H9 (cell line): ENCODE results near the gene TPBG. TPM values are rescaled to one million over a fixed set of nuclear protein-coding genes. Genes with fewer than 3 reads are reported as not detected.
A peak's percentile ranks its signal among the peaks of the same experiment; 100 is the strongest.

Experiments used
- DNase-seq: peaks from one replicate; pipeline ENCODE4 v3.0.0-alpha.2; 2017
- H2AFZ ChIP-seq: one replicate; pipeline ENCODE4 v1.6.1; 2013; ENCODE audit warnings: mild to moderate bottlenecking, low read length, control low read depth, moderate library complexity
- H2AK5ac ChIP-seq: 2 replicates; pipeline ENCODE4 v1.6.1; 2013; ENCODE audit warnings: low read length, control low read depth, mixed read lengths; ENCODE audit not compliant: insufficient read length
- H2BK120ac ChIP-seq: one replicate; pipeline ENCODE4 v1.6.1; 2013; ENCODE audit warnings: low read depth, mild to moderate bottlenecking, low read length, control low read depth, inconsistent platforms; ENCODE audit not compliant: poor library complexity, severe bottlenecking
- H2BK12ac ChIP-seq: 2 replicates; pipeline ENCODE4 v1.6.1; 2013; ENCODE audit warnings: low read length, control low read depth, mixed read lengths, low read depth; ENCODE audit not compliant: insufficient read length
- H2BK15ac ChIP-seq: 2 replicates; pipeline ENCODE4 v1.6.1; 2013; ENCODE audit warnings: low read depth, low read length, control low read depth
- H2BK20ac ChIP-seq: one replicate; pipeline ENCODE4 v1.6.1; 2013; ENCODE audit warnings: low read depth, mild to moderate bottlenecking, low read length, control low read depth, inconsistent platforms; ENCODE audit not compliant: poor library complexity, severe bottlenecking
- H2BK5ac ChIP-seq: 2 replicates; pipeline ENCODE4 v1.6.1; 2013; ENCODE audit warnings: low read length, control low read depth, mixed read lengths; ENCODE audit not compliant: insufficient read length
- H3K14ac ChIP-seq: 2 replicates; pipeline ENCODE4 v1.6.1; 2013; ENCODE audit warnings: low read length, control low read depth; ENCODE audit not compliant: insufficient read depth
- H3K18ac ChIP-seq: 2 replicates; pipeline ENCODE4 v1.6.1; 2013; ENCODE audit warnings: low read depth, mild to moderate bottlenecking, mixed read lengths, low read length, control low read depth; ENCODE audit not compliant: insufficient read length
- H3K23ac ChIP-seq: 2 replicates; pipeline ENCODE4 v1.6.1; 2013; ENCODE audit warnings: low read length, control low read depth, mixed read lengths, low read depth; ENCODE audit not compliant: insufficient read length
- H3K23me2 ChIP-seq: 2 replicates; pipeline ENCODE4 v1.6.1; 2013; ENCODE audit warnings: low read depth, mild to moderate bottlenecking, mixed read lengths, low read length, control low read depth; ENCODE audit not compliant: insufficient read length, poor library complexity, severe bottlenecking
- H3K27ac ChIP-seq: 2 replicates; pipeline ENCODE4 v1.5.1; 2013; ENCODE audit warnings: low read length, control low read depth, mixed read lengths, low read depth; ENCODE audit not compliant: insufficient read length
- H3K27me3 ChIP-seq: 2 replicates; pipeline ENCODE4 v1.6.1; 2013; ENCODE audit warnings: low read length, control low read depth, inconsistent platforms; ENCODE audit not compliant: insufficient read depth
- H3K4ac ChIP-seq: 2 replicates; pipeline ENCODE4 v1.6.1; 2013; ENCODE audit warnings: low read depth, mild to moderate bottlenecking, control low read depth, inconsistent platforms, low read length, moderate library complexity
- H3K4me1 ChIP-seq: 2 replicates; pipeline ENCODE4 v1.6.1; 2013; ENCODE audit warnings: low read length, control low read depth, inconsistent platforms; ENCODE audit not compliant: insufficient read depth
- H3K4me2 ChIP-seq: 2 replicates; pipeline ENCODE4 v1.6.1; 2013; ENCODE audit warnings: low read length, control low read depth, mixed read lengths; ENCODE audit not compliant: insufficient read length, insufficient read depth
- H3K56ac ChIP-seq: 2 replicates; pipeline ENCODE4 v1.6.1; 2013; ENCODE audit warnings: low read depth, mild to moderate bottlenecking, mixed read lengths, low read length, control low read depth; ENCODE audit not compliant: insufficient read length
- H3K79me1 ChIP-seq: 2 replicates; pipeline ENCODE4 v1.6.1; 2013; ENCODE audit warnings: low read depth, mild to moderate bottlenecking, moderate library complexity, low read length, control low read depth, inconsistent platforms; ENCODE audit not compliant: insufficient read depth, poor library complexity, severe bottlenecking
- H3K79me2 ChIP-seq: 2 replicates; pipeline ENCODE4 v1.6.1; 2013; ENCODE audit warnings: low read length, control low read depth, inconsistent platforms; ENCODE audit not compliant: insufficient read depth
- H3K9ac ChIP-seq: 2 replicates; pipeline ENCODE4 v1.6.1; 2013; ENCODE audit warnings: low read length, control low read depth, mixed read lengths; ENCODE audit not compliant: insufficient read length; ENCODE audit errors: extremely low read depth
- H3K9me3 ChIP-seq: one replicate; pipeline ENCODE4 v1.6.1; 2013; ENCODE audit warnings: low read depth, low read length, inconsistent platforms; ENCODE audit not compliant: control insufficient read depth
- H3T11ph ChIP-seq: one replicate; pipeline ENCODE4 v1.6.1; 2013; ENCODE audit warnings: mild to moderate bottlenecking, low read length, control low read depth, inconsistent platforms
- H4K20me1 ChIP-seq: one replicate; pipeline ENCODE4 v1.6.1; 2013; ENCODE audit not compliant: control insufficient read depth, insufficient read length, insufficient read depth
- H4K5ac ChIP-seq: 2 replicates; pipeline ENCODE4 v1.6.1; 2013; ENCODE audit warnings: low read depth, mild to moderate bottlenecking, mixed read lengths, low read length, control low read depth; ENCODE audit not compliant: insufficient read length
- H4K8ac ChIP-seq: replicated peaks from 2 replicates; pipeline ENCODE4 v1.6.1; 2013; ENCODE audit warnings: low read length, control low read depth, mixed read lengths, low read depth; ENCODE audit not compliant: insufficient read length
- H4K91ac ChIP-seq: 2 replicates; pipeline ENCODE4 v1.6.1; 2013; ENCODE audit warnings: low read depth, mild to moderate bottlenecking, moderate library complexity, mixed read lengths, low read length, control low read depth; ENCODE audit not compliant: insufficient read length
- H3K27ac Mint-ChIP-seq, 3 experiments: 2 replicates in 2 of 3; 3 replicates in 1 of 3; pipeline ENCODE4 v1.8.0; 2020 to 2021; ENCODE audit warnings: mixed read lengths in 3 of 3, mild to moderate bottlenecking in 1 of 3, moderate library complexity in 1 of 3
- H3K27me3 Mint-ChIP-seq: 2 replicates; pipeline ENCODE4 v1.8.0; 2021; ENCODE audit warnings: low read depth, mild to moderate bottlenecking, moderate library complexity, mixed read lengths
- H3K36me3 Mint-ChIP-seq, 3 experiments: 2 replicates in 2 of 3; 3 replicates in 1 of 3; pipeline ENCODE4 v1.8.0; 2020 to 2021; ENCODE audit warnings: low read depth in 3 of 3, mixed read lengths in 3 of 3; ENCODE audit not compliant: insufficient read depth in 1 of 3
- H3K4me1 Mint-ChIP-seq, 2 experiments: 2 replicates each; pipeline ENCODE4 v1.8.0; 2020; ENCODE audit warnings: mixed read lengths in 2 of 2
- H3K4me3 Mint-ChIP-seq, 2 experiments: 2 replicates in 1 of 2; 3 replicates in 1 of 2; pipeline ENCODE4 v1.8.0; 2020 to 2021; ENCODE audit warnings: mild to moderate bottlenecking in 2 of 2, mixed read lengths in 2 of 2, moderate library complexity in 1 of 2
- H3K9me3 Mint-ChIP-seq, 2 experiments: 2 replicates in 1 of 2; 3 replicates in 1 of 2; pipeline ENCODE4 v1.8.0; 2020; ENCODE audit warnings: mild to moderate bottlenecking in 2 of 2, mixed read lengths in 2 of 2, moderate library complexity in 1 of 2
- CTCF ChIP-seq: fragments of 200-600 bp; sonication (generic); conservative IDR thresholded peaks from 3 replicates; pipeline ENCODE4 v1.8.0; 2021; ENCODE audit warnings: antibody characterized with exemption, mild to moderate bottlenecking
- WGBS: extraction: QIAGEN DNeasy Blood & Tissue Kit; methylation state at CpG from one replicate; pipeline ENCODE4 v1.1.7; 2013; ENCODE audit warnings: missing lambda C conversion rate, low lambda C conversion rate, mixed read lengths; ENCODE audit not compliant: insufficient read length; ENCODE audit errors: extremely low coverage; 5-methylcytosine and 5-hydroxymethylcytosine counted together
- total RNA-seq: library from RNA; stranded (reverse); gene quantifications from 2 replicates; pipeline ENCODE4 v1.2.1, GENCODE V29; 2021

Gene TPBG
- total RNA-seq, 1 experiment from 2014 or later: 19.0 TPM

GRCh38 chr6:82361631-82362030 lies 2.0 kb upstream of the TPBG start:
- no peak overlapping the region for H3K18ac ChIP-seq
- peaks cover 11% of the 10 kb centered on the region for H3K27me3 Mint-ChIP-seq
- H2AK5ac ChIP-seq: no peak overlapping the region
- H4K8ac ChIP-seq: no peak overlapping the region
- no peaks in the 10 kb centered on the region; the same call in 1 of the 2 replicates for H3K79me2 ChIP-seq
- no peak overlapping the region for H2BK15ac ChIP-seq
- no peak overlapping the region for H3K9ac ChIP-seq
- peaks cover 20 to 24% of the 10 kb centered on the region in 2 experiments for H3K4me1 Mint-ChIP-seq
- WGBS: no CpG with 5 or more reads among the region's 3 CpGs
- H3K27ac ChIP-seq: no peak overlapping the region
- no peaks in the 10 kb centered on the region for H4K20me1 ChIP-seq
- no peak overlapping the region for H3K27ac Mint-ChIP-seq
- H4K91ac ChIP-seq: no peak overlapping the region
- no peak overlapping the region for H3K23ac ChIP-seq
- peaks cover 3 to 9% (median 7%) of the 10 kb centered on the region in 3 experiments; a peak in 5 of 7 replicates for H3K36me3 Mint-ChIP-seq
- no peak overlapping the region for H3K4me2 ChIP-seq
- no peaks in the 10 kb centered on the region for H3K27me3 ChIP-seq
- no peak overlapping the region for H2AFZ ChIP-seq
- H3K56ac ChIP-seq: no peak overlapping the region
- DNase-seq: no peak
- peak overlapping the region in 1 of 2 experiments; percentile 31; a peak in 1 of 5 replicates for H3K4me3 Mint-ChIP-seq
- no peak overlapping the region for H3K4ac ChIP-seq
- H3K9me3 ChIP-seq: no peaks in the 10 kb centered on the region
- H2BK20ac ChIP-seq: no peak overlapping the region
- no peak overlapping the region for H3T11ph ChIP-seq
- peaks cover 4% of the 10 kb centered on the region; the same call in 1 of the 2 replicates for H3K4me1 ChIP-seq
- TF ChIP-seq CTCF: no peak
- no peak overlapping the region for H2BK120ac ChIP-seq
- no peaks in the 10 kb centered on the region for H3K79me1 ChIP-seq
- H3K14ac ChIP-seq: no peak overlapping the region
- H4K5ac ChIP-seq: no peak overlapping the region
- H2BK5ac ChIP-seq: no peak overlapping the region
- no peak overlapping the region for H2BK12ac ChIP-seq
- peaks cover 11% of the 10 kb centered on the region for H3K23me2 ChIP-seq
- no peaks in the 10 kb centered on the region for H3K9me3 Mint-ChIP-seq
